Dendritic cell treated with granulocyte-macrophage colony-stimulating factor and Interleukin-4, amounts not matched to agents 40 ng/mL and 50 ng/mL, for 4 days (primary cell): ENCODE measurements around the gene ERN1.
"Not testable (repeated sequence)": the region's sequence is repeated elsewhere in the genome, so short reads cannot be mapped to it uniquely, and the experiment has no call there.

Experiments
- H3K27ac Mint-ChIP-seq: one replicate; pipeline ENCODE4 v1.8.0; 2022; ENCODE audit warnings: mild to moderate bottlenecking, mixed read lengths
- H3K27me3 Mint-ChIP-seq: one replicate; pipeline ENCODE4 v1.8.0; 2022; ENCODE audit warnings: mild to moderate bottlenecking, mixed read lengths
- H3K36me3 Mint-ChIP-seq: one replicate; pipeline ENCODE4 v1.8.0; 2022; ENCODE audit warnings: low read depth, mixed read lengths
- H3K4me1 Mint-ChIP-seq: one replicate; pipeline ENCODE4 v1.8.0; 2022; ENCODE audit warnings: low read depth, mixed read lengths
- H3K4me3 Mint-ChIP-seq: one replicate; pipeline ENCODE4 v1.8.0; 2022; ENCODE audit warnings: mild to moderate bottlenecking, moderate library complexity, mixed read lengths
- H3K9me3 Mint-ChIP-seq: one replicate; pipeline ENCODE4 v1.8.0; 2022; ENCODE audit warnings: mixed read lengths
- intact Hi-C: fragments of 100-400 bp; cut with micrococcal nuclease; formaldehyde crosslinking; loops from one replicate; pipeline ENCODE4 v1.15.0; 2022

The ERN1 gene

GRCh38 chr17:64120972-64121786 is 8.8 kb downstream of the ERN1 start:
- H3K36me3 Mint-ChIP-seq, H3K9me3 Mint-ChIP-seq, H3K27ac Mint-ChIP-seq, intact Hi-C loops, H3K4me3 Mint-ChIP-seq, H3K27me3 Mint-ChIP-seq: not testable (repeated sequence)
- peaks cover 47% of the 10 kb centered on the region for H3K4me1 Mint-ChIP-seq

DNA sequence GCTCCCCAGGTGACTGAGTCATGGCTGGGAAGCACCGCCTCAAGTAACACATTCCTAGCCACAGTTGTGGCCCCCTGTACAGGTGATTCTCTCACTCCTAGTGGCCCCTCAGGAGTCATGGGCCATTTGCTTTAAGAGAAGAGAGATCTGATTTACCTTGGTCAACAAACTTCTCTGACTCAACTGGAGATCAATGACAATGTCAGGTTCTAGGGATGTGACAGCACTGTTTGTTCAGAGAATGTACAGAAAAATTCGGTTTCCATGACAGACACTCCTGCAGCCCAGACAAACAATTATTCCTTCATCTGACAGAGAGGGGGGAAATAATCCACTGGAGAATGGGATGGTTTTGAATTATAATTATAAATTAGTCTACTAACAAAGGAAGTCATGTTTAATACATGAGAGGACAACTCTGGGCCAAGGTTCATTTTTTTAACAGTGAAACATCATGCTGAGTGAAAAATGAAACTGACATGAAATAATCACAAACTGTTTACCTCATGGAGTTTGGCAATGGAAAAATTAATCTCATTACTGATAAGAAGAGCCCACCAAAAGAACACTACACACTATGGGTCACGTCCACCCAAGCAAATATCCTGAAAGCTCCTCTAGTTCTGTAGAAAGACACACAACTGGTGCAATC is 9.7 kb downstream of the ERN1 start:
- H3K4me3 Mint-ChIP-seq: no peak overlapping the region
- H3K9me3 Mint-ChIP-seq: no peaks in the 10 kb centered on the region
- H3K27ac Mint-ChIP-seq: no peak overlapping the region
- H3K27me3 Mint-ChIP-seq: no peaks in the 10 kb centered on the region
- H3K36me3 Mint-ChIP-seq: peaks cover 9% of the 10 kb centered on the region
- intact Hi-C loops: no loop called here
- peaks cover 49% of the 10 kb centered on the region for H3K4me1 Mint-ChIP-seq

- peaks cover 52% of the 10 kb centered on the region for H3K4me1 Mint-ChIP-seq
- intact Hi-C loops: no loop called here
- H3K27ac Mint-ChIP-seq: no peak overlapping the region
- H3K27me3 Mint-ChIP-seq: no peaks in the 10 kb centered on the region
- H3K9me3 Mint-ChIP-seq: no peaks in the 10 kb centered on the region
- H3K36me3 Mint-ChIP-seq: peaks cover 8% of the 10 kb centered on the region
- H3K4me3 Mint-ChIP-seq: peak overlapping the region; percentile 4
These were observed 11.7 kb downstream of the ERN1 start for GRCh38 chr17:64117981-64118979.

DNA sequence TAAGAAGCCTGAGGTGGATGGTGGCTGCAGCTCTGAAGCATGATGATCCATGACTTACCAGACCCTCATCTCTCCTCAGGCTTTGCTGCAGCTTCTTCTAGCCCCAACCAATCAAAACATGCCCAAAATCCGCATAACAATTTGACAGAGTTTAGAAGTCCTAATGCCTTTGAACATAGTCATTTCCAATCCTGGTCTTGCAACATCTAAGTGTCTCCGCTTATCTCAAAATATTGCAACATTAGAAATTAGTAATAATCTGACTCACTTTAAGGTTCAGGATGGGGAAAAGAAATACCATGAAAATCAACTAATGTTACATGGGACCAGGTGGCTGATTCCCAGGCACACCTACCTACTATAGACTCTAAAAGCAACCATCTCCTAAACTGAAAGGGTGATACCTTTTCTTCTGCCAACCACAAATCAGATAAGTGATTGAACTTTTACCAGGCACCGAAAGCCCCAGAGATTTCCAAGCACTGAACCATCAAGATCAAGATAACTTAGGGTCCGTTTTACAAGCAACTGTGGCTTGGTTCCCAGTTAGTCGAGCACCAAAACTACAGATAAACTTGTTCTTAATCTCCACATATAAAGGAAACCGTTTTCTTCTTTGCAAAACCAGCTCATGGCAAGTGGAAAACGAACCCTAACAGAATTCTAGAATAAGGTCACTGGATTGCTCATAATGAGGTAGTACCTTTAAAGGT is 14.0 kb downstream of the ERN1 start:
- intact Hi-C loops: no loop called here
- Mint-ChIP-seq H3K27ac (no peak overlapping the region), H3K9me3 (no peaks in the 10 kb centered on the region), H3K4me1 (peaks cover 62% of the 10 kb centered on the region), H3K4me3 (no peak overlapping the region), H3K27me3 (no peaks in the 10 kb centered on the region), H3K36me3 (peaks cover 13% of the 10 kb centered on the region)

GRCh38 chr17:64115043-64115698 is 14.8 kb downstream of the ERN1 start:
- intact Hi-C loops: no loop called here
- Mint-ChIP-seq H3K36me3 (peaks cover 13% of the 10 kb centered on the region), H3K27me3 (no peaks in the 10 kb centered on the region), H3K4me3 (no peak overlapping the region), H3K27ac (peak overlapping the region; percentile 48), H3K9me3 (no peaks in the 10 kb centered on the region), H3K4me1 (peaks cover 59% of the 10 kb centered on the region)

DNA sequence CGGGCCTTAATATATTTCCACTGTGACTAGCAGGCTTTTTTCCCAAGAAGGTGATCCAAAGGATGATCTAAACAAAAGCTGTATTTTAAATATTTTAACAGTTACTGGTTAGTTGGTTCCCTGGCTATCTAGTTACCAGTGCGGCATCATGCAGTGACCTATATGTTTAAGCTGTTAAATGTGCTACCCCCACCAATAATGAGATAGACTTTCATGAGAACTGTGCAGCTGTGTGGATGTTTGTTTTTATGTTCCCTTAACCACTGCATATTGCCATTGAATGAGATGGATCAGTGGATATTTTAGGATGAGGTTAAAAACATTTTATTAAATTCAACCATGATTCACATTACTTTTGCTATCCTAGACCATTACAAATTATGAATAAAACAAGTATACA is 16.9 kb downstream of the ERN1 start:
- Mint-ChIP-seq H3K4me1 (peaks cover 58% of the 10 kb centered on the region), H3K27me3 (no peaks in the 10 kb centered on the region), H3K9me3 (no peaks in the 10 kb centered on the region), H3K27ac (no peak overlapping the region), H3K4me3 (no peak overlapping the region), H3K36me3 (peaks cover 13% of the 10 kb centered on the region)
- intact Hi-C loops: no loop called here

GRCh38 chr17:64111831-64112230 is 18.1 kb downstream of the ERN1 start:
- no peaks in the 10 kb centered on the region for H3K9me3 Mint-ChIP-seq
- no peak overlapping the region for H3K27ac Mint-ChIP-seq
- no peaks in the 10 kb centered on the region for H3K27me3 Mint-ChIP-seq

GRCh38 chr17:64110379-64111152 is 19.4 kb downstream of the ERN1 start:
- Mint-ChIP-seq H3K27ac (no peak overlapping the region), H3K4me1 (peaks cover 55% of the 10 kb centered on the region), H3K27me3 (no peaks in the 10 kb centered on the region), H3K9me3 (no peaks in the 10 kb centered on the region), H3K4me3 (no peak overlapping the region), H3K36me3 (peaks cover 13% of the 10 kb centered on the region)
- intact Hi-C loops: no loop called here

More at GRCh38 chr17:64111831-64112230, 18.1 kb downstream of the ERN1 start:
- Mint-ChIP-seq H3K4me3 (no peak overlapping the region), H3K4me1 (peaks cover 53% of the 10 kb centered on the region), H3K36me3 (peaks cover 13% of the 10 kb centered on the region)
- intact Hi-C loops: no loop called here

DNA sequence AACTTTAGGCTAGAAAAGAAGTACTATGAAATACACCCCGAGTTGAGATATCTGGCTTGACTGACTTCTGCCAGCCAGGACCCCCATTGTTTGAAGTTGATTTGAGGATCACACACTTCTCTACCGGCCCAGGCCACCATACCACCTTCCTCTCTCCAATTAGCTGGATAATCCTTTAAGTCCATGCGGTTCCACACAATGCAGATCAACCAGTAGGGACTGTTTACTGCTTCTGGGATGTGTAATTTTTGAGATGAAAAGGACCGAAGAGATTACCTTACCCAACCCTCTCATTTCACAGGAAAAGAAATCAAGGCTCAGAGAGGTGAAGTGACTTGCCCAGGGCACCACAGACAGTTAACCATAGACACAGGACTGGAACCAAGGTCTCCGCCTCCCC is 20.5 kb downstream of the ERN1 start:
- no peak overlapping the region for H3K4me3 Mint-ChIP-seq
- intact Hi-C loops: no loop called here
- peaks cover 1% of the 10 kb centered on the region for H3K27me3 Mint-ChIP-seq
- H3K36me3 Mint-ChIP-seq: peaks cover 11% of the 10 kb centered on the region
- H3K27ac Mint-ChIP-seq: no peak overlapping the region
- H3K9me3 Mint-ChIP-seq: no peaks in the 10 kb centered on the region
- H3K4me1 Mint-ChIP-seq: peaks cover 46% of the 10 kb centered on the region

- intact Hi-C loops: no loop called here
- H3K27ac Mint-ChIP-seq: no peak overlapping the region
- H3K36me3 Mint-ChIP-seq: peaks cover 5% of the 10 kb centered on the region
- peaks cover 1% of the 10 kb centered on the region for H3K27me3 Mint-ChIP-seq
- H3K4me1 Mint-ChIP-seq: peaks cover 51% of the 10 kb centered on the region
- H3K4me3 Mint-ChIP-seq: no peak overlapping the region
- no peaks in the 10 kb centered on the region for H3K9me3 Mint-ChIP-seq
These were observed 22.3 kb downstream of the ERN1 start for GRCh38 chr17:64107500-64108236.

DNA sequence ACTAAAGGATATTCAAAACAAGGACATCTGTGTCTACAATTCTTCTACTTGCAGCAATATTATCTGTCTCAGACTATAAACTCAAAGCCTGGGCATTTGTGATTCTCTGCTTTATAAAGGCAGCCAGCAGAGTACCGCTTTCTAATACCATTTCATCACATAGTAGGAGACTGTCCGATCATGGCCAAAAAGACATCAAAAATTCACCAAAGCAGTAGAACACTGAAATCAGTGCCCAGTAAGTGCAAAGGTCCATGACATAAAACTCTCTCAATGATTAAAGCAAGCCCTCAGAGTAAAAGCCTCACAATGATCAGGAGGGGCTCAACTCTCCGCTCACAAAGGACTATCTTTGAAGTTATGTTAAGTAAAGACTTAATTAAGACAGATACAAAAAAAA is 23.0 kb downstream of the ERN1 start:
- Mint-ChIP-seq H3K9me3 (no peaks in the 10 kb centered on the region), H3K27ac (no peak overlapping the region), H3K27me3 (peaks cover 1% of the 10 kb centered on the region), H3K4me1 (peaks cover 46% of the 10 kb centered on the region), H3K36me3 (peaks cover 2% of the 10 kb centered on the region), H3K4me3 (no peak overlapping the region)
- intact Hi-C loops: no loop called here
